HL-60/S4 treated with phorbol 12-myristate 13-acetate at 8.2 ng/mL for 4 days and 3 days (cell line): ENCODE data around the gene LIPM.

ENCODE experiments used
- in situ Hi-C: fragments of 300-500 bp; cut with MboI; formaldehyde crosslinking; loops from 2 replicates; pipeline ENCODE4 v1.15.0; 2022; ENCODE audit warnings: low sequenced_read_pairs

Gene LIPM

DNA sequence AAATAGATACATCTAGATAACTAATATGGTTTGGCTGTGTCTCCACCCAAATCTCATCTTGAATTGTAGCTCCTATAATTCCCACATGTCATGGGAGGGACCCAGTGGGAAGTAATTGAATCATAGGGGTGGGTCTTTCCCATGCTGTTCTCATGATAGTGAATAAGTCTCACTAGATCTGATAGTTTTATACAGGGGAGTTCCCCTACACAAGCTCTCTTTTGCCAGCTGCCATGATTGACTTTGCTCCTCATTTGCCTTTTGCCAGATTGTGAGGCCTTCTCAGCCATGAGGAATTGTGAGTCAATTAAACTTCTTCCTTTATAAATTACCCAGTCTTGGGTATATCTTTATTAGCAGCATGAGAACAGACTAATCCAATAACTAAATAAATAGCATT lies 35.1 kb downstream of the LIPM start:
- in situ Hi-C loops: loop anchor here (5.0 kb wide), 1 partner anchor 95 kb away; no protein-coding TSS in a partner anchor

DNA sequence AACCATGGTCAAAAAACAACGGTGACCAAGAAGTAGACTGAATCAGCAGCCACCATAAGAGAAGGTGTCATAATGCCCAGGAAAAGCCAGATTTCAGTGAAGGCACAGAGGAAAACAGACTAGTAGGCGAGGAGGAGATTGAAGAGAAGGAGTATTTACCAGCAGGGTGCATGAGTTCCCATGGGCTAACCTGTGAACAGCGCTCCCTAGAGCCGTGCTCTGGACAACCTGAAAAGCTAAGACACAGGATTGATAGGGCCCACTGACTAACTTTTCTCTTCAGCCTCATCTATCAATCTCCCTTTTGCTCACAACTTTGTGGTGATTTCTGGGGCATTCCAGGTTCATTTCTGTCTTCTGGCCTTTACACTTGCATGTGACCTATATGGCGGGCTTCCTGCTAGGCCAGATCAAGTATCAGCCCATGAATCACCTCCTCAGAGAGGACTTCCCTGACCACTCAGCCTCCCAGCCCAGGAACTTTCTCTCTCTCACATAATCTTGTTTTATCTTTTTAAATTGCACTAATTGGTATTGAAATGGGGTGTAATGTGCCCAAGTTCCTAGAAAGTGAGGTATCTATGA lies 36.3 kb downstream of the LIPM start:
- in situ Hi-C loops: loop anchor here (5.0 kb wide), 1 partner anchor 93 kb away; no protein-coding TSS in a partner anchor

DNA sequence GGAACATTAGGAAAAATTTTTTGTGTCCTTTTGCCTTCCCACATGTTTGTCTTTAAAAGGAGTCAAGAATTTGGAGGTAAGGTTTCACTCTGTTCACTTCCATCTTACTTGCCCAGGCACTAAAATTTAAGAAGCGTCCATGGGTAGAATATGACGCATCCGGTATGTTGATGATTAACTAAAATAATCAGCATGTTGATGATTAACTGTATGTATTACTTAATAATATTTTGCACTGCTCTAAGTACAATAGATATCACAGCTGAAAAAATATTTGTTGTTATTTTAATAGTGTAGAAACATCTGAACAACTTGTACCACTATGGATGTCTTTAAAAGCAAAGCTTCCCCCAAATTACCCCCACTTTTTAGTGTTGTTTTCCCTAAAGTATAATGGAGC lies 37.6 kb downstream of the LIPM start:
- in situ Hi-C loops: no loop called here

DNA sequence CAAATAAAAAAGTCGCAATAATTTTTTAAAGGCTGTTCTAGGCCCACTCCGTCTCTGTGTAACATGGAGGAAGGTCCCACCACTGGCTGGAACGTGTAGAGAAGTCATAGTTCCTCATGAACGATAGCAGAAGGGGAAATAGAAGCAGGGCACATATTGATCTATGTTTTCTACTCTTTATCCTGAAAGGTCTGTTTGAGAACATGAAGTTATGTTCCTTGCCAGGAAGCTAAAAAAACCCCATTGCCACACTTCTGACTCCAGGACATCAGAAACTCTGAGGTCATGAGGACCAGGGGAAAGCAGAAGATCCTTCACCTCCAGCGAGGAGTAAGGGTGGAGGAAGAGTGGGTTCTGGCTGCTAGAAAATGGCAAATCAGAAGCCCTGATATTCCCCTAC lies 38.4 kb downstream of the LIPM start:
- in situ Hi-C loops: no loop called here

DNA sequence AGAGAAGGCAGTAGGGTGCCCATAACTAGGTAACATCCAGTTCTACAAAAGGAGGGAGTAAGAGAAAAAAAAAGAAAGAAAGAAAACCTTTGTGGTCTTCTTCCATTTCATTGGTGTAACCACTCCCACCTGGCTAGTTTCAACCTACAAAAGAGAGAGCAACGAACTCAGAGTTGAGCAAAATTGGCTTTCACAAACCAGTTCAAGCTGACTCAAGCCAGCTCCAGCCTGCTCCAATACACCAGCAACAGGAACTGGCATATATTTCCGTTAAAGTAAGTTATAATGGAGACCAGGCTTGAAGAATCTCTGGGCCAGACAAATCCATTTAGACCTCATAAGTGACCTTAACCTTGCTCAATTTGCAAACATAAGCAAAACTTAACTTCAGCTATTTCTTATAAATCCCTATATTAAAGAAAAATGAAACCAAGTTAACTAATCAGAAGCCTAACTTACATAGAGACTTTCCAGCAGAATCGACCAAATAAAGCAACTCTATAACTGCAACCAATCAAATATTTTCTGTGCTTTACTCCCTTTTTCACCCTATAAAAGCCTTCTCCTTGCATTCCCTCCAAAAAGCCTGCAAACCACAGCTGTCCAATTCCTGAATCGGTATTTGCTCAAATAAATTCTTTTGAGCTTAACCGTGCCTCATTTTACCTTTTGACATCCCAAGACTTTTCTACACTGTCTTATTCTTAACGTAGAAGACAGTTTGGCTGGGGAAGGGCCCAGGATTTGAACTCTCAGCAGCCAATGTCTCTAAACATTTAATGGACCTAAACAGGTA lies 39.0 kb downstream of the LIPM start:
- in situ Hi-C loops: no loop called here

DNA sequence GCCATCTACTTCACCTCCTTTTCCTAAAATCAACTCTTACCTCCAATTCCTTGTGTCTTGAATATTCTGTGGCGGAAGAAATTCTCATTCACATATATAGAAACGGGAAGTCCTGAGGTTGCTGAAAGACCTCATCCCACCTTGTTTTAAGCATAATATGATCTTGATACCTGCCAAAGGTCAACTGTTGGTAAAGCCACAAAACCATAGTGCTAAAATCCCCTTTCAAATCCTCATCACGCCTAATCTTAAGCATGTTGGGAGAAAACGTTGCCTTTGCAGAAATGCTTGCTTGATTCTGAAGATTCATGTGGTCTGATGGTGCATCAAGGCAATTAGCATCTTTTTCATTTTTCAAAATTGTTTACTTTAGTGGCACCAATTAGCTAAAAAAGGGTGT lies 40.6 kb downstream of the LIPM start:
- in situ Hi-C loops: no loop called here

DNA sequence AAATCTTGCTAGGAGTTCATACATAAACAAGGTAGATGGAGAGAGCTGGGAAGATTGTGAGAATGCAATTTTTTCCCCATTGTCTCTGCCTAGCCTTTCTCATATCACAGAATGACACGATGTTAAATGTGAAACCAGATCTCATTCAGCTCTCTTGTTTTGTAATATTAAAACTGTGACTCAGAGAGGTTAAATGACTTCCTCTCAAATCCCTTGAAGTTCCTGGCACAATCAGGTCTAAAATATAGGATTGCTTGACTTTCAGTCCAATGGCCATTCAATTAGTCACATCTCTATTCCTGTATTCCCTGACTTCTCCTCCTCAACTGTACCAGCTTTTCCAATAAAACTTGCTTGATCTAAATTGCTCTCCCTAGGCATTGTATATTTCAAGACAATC lies 46.0 kb downstream of the LIPM start:
- in situ Hi-C loops: no loop called here

DNA sequence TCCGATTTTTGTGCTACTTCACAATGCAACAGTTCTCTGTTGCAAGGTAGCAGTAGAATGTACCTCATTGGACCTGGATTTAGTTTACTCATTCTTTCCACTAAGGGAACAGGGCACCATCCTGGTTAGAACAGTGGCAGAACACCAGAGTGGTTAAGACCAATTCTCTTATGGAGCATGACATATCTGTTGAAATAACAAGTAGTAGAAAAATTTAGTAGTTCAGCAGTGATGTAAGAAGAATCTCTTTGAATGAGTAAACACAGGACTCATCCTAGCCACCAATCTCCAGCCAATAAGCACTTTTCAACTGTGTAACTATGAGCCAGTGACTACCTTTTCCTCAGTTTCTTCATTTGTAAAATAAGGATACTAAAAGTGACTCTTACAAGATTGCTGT lies 46.7 kb downstream of the LIPM start:
- in situ Hi-C loops: no loop called here

DNA sequence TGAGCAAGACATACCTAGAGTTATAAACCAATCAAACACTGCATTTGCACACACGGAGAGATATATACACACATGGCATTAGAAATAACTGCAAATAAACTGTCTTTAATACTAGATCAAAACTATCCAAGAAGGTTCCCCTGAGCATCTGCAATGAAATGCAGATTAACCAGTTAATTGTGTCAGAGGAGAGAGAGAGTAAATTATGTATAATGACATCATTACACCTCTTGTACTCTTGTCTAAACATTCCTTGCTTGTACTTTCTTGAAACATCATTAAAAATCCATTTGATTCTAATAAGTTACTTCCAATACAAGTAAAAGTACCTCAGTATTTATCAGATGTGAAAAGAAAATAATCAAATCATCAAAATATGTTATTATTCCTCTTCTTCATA lies 48.2 kb downstream of the LIPM start:
- in situ Hi-C loops: no loop called here

DNA sequence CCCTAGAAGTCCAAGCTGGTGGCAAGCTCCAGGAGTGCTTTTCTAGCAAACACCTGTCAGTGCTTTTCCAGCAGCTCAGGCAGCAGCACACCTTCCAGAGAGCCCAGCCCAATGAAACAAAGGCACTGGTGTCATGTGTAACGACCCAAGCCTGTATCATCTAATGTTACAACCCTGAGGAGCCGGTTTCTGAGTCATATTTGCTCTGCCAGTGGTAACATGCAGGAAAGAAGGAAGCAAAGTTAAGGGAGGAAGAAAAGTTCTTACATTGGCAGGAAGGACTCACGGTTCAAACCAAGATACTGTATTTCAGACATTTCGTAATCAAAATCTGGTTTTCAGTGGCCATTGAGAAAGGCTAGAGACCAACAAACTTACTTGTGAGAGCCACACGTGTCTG lies 49.2 kb downstream of the LIPM start, which contains the start of gene ANKRD22:
Gene ANKRD22 (minus strand): TSS at position 139 of the 400 bp plus-strand sequence. CDS start 237 bp downstream, outside the sequence.
- in situ Hi-C loops: no loop called here

DNA sequence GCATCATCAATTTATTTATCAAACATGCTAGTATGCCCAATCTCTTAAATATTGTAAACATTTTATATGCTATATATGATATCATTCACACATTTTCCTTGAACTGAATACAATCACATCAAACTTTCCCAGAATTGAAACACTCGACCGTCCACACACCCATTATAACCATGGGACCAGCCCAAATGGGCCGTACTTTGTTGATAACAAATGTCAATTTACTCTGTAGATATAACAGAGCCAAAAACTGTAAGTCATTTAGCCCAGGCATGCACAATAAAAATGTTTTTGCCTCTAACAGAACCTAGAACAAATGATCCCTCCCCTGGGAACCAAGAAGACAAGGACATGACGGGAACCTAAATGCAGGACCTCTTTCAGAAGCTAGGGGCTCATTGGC lies 49.8 kb downstream of the LIPM start:
- in situ Hi-C loops: no loop called here

DNA sequence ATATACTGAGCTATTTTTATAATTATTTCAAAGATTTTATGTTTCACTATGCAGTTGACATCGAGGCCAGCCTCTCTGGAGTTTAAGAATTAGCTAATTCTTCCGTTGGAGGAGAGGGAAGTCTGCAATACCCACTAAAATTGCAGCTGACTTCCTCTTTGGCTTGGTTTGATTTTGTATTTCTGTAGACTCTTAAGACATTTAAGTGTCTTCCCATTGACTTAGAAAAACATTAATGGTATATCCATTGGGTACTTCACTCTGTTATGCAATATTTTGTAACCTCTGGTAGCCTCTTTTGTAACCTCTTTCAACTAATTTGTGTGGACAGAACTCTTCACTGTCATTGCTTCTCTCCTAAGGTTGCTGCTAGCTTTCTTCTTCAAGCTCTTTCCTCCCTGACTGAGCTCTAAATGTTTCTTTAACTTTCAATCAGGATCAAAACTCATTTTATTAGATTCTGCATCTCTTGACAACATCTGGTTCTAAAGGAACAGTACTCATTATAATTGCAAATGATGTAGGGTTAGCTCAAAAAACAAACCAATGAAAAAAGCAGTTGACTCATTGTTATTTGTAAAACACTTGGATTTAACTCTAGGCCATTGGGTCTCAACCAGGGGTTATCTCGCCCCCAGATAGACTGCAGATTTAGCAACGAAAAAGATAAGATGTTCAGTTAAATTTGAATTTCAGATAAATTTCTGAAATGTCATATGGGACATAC lies 50.8 kb downstream of the LIPM start:
- in situ Hi-C loops: no loop called here

DNA sequence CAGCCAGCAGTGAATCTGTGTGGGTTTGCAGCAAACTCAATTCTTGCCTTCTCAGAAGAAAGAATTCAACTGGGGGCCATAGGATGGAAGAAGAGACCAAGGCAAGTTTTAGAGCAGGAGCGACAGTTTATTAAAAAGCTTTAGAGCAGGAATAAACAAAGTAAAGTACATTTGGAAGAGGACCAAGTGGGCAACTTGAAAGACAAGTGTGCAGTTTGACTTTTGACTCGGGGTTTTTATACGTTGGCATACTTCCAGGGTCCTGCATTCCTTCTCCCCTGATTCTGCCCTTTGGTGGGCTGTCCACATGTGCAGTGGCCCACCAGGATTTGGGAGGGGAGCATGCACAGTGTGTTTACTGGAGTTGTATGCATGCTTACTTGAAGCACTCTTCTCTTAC lies 52.2 kb downstream of the LIPM start:
- in situ Hi-C loops: no loop called here

DNA sequence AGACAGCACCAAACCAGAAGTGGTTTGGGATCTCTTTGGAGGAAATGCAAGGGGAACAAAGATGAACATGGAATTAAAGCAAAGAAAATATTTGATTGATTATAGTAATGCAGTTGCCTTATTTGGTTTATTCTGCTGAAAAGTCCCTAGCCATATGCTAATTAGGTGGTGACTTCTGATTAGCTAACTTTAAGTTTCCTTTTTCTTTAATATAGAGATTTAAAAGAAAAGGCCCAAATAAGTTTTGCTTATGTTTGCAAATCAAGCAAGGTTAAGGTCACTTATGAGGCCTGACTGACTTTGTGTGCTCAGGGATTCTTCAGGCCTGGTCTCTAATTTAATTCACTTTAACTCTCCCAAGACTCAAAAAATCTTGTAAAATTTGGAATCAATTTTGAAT lies 55.3 kb downstream of the LIPM start:
- in situ Hi-C loops: no loop called here

DNA sequence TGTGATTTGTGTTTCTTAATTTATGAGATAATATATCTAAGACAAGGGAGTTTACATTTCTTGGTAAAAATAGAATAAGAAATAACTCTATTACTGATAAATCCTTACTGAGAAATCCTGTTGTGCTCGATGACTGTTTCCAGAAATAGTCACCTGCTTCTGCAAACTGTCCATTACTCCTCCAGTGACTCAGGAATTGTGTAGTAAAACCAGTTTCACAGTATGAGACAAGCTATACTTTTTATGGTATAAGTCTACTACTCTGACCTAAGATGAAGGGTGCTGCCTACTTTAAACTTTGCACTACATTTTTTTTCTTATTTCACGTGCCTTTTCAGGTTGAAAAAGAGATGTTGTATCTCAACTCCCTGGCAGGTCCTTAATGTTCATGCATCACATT lies 56.0 kb downstream of the LIPM start:
- in situ Hi-C loops: no loop called here

DNA sequence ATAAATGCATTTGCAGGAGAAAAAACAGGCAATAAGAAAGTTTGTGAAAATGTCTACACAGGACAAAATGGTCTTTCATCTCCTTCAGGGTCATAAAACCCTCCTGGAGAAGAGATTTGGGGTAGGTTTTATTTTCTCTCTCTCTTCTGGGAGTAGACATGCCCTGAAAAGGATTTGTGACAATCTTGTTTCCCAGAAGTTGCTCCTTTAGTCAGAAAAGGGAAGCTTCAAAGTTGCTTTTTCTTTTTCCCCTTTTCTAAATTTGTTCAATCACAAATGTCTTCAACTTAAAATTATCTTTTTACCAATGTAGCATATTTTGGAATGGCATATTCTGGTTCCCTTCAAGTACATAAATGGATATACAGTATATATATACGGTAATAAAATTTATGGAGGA lies 58.5 kb downstream of the LIPM start:
- in situ Hi-C loops: no loop called here

DNA sequence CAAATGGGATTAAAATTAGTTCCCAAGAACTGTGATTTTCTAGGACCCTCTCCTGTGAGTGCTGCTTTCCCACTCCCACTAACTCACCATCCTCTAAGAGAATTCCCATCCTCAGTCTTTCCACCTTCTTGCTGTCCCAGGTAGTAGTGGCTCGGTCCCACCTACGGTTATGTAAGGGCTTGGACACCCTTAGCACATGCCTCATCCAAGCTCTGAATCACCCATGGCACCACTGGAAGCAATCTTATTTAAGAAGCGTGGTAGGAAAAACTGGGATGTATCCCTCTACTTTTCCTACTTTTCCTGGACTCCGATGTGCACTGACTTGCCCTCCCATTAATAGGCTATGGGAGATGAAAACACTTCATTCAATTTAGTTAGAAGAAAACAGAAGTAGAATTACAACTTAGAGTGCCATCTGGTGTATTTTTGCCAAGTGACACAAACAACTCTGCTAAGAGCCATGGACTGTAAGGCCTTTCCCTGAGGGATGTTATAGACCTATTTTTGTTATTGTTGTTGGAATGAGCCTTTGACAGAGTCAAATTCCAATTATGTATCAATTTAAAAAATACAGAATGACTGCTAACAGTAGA lies 62.8 kb downstream of the LIPM start:
- in situ Hi-C loops: no loop called here

DNA sequence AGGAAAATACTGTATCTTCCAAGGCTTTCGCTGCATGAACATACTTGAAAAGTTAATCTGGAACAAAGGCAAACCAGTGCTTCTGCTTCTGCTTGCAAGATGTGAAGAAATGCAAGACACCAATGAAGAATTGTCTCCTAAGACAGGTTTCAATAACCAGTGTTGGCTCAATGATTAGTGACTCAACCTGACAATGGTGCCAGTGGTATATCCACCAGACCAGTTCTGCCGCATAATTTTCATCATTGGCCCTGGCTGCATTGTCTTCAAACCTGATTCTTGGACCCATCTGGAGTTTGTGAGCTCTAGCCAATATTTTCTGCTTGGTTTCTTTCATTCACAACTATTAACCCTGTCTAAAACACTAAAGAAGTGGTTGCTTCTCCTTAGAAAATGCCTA lies 63.9 kb downstream of the LIPM start:
- in situ Hi-C loops: no loop called here

DNA sequence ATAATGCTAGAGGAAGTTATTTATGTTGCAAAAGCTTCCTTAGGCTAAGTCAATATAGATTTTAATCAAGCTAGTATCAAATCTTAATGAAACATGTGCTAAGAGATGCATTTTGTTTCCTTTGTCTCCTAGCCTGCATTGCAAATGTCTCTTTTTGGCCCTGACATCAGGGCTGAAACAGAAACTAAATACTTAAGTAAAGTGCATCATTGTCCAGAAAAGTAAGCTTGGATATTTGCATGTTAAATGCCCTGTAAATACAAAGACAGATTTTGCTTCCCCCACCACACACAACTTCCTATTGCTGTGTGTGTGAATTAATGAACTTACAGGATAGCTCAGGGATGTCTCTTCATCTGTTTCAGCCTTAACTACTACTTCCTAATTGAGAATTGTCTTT lies 67.6 kb downstream of the LIPM start:
- in situ Hi-C loops: no loop called here
